HG02798 (cell line): ENCODE data around the gene RITA1.

Experiments used
- ATAC-seq: cut with Tn5 transposase; IDR thresholded peaks from one replicate; pipeline ENCODE4 v1.9.1; 2021; ENCODE audit warnings: mild to moderate bottlenecking; ENCODE audit not compliant: unreplicated experiment, poor library complexity

The RITA1 gene

DNA sequence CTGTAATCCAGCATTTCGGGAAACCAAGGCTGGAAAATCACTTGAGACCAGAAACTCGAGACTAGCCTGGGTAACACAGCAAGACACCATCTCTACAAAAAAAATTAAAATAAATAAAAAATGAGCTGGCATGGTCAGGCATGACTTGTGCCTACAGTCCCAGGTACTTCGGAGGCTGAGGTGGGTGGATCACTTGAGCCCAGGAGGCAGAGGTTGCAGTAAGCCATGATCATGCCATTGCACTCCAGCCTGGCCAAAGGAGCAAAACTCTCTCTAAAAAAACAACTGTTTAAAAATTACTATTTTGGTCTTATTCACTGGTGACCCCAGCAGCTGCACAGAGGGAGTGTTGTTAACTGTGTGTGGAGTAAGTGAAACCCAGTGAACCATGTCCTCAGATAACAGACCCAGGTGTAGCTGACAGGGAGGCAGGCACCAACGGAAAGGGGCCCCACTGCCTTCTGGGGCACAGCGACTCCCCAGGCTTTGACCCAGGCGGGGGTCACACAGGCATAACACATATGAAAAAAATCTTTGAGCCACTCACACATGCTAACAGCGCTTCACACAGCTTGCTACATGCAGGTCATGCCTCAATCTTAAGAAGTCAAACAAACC, 12.3 kb upstream of the RITA1 start:
- peak; percentile 76 for ATAC-seq

DNA sequence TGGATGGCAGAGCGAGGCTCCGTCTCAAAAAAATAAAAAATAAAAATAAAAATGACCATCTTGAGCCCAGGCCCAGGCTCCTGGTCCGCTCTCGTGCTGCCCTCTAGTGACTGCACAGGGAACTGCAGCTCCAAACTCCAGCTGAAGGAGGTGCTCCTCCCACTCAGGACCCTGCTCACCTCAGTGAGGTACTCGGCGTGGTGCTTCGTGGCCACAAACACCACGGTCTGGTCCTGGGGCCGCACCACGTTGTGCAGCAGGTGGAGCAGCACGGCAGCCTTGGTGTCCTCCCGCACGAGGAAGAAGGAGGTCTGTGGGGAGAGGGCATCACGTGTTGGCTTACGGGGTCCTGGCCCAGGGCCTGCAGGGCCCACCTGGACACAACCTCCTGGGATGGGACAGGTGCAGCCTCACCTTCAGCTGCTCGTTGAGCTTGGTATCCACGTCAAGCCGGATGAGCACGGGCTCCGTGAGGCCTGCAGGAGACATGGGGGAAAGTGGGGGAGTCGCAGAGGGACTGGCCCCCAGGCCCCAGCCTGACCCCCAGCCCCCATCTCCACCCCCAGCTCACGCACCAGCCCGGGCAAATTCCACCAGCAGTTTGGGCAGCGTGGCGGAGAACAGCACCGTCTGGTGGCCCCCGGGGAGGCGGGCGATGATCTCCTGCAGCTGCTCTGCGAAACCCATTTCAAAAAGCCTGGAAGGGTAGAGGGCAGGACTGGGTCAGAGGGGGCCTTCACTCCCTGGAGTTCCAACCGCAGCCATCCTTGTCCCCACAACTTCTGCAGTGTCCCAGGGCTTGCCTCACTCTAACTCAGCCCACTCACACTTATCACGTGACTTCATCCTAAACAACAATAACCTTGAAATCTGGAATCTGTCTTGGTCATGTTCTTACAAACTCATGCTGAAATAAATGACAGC, 10.8 kb upstream of the RITA1 start:
- peak; percentile 50 for ATAC-seq

DNA sequence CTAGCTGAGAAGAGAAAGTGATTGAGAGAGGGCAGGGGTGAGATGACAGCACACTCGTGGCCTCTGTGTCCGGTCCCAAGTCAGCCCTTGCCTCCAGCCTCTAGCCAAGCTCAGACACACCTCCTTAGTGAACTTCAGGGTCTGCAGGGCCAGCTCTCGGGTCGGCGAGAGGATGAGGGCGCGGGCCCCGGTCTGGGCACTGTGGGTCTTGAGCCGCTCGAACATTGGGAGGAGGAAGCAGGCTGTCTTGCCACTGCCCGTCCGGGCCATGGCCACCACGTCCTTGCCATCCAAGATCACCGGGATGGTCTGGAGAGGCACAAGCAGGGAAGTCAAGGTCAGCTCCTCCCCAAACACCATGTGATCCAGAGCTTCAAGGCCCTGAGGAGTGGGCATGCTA, 6.5 kb upstream of the RITA1 start:
- no peak for ATAC-seq

DNA sequence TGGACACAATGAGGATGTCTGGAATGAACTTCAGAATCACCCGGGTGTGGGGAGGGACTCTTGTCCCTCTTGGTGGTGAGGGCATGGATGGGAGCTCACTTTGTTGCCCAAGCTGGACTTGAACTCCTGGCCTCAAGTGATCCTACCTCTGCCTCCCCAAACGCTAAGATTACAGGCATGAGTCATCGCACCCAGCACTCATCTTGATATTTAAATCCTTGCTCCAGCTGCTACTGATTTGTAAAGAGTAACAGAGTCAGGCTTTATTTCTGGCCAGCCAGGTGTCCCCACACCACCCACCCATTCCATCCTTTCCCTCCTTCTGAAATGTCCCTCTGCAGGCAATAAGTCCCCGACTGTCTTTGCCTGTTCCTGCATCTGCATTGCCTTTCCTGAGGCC, 5.2 kb upstream of the RITA1 start:
- ATAC-seq, result no peak

DNA sequence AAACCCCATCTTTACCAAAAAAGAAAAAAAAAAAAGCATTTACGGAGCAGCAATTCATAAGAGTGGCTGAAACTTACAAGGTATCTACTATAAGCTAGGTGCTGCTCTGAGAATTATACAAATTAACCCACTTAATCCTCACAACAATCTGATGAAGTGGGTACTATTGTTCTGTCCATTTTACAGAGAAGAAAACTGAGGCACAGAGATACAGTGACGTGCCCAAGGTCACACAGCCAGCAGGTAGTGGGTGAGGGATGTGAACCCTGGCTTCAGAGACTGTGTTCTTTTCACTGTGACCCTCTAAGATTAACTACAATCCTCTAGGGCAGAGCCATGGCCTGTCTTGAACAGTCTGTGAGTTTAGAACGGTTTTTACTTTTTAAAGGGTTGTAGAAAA, 3.5 kb upstream of the RITA1 start:
- no peak for ATAC-seq

DNA sequence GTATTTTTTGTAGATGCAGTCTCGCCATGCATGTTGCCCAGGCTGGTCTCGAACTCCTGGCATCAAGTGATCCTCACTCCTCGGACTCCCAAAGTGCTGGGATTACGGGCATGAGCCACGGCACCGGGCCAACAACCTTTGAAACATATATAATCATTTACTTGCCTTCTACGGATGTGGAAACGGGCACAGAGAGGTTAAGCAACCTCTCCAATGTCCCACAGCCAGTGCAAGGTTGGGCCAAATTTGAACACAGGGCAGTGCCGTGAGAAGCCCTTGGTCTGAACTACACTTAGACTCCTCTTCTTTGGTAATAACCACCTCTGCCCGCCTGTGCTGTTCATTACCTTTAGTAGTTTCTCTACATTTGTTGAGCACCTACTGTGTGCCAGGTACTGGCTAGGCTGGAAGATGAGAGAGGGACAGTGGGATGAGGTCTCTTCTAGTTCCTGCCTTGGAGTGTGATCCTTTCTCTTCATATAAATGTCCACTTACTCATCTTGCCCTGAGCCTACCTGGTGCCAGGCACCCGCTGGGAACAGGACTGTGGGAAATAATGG, 2.4 kb upstream of the RITA1 start:
- no peak for ATAC-seq

DNA sequence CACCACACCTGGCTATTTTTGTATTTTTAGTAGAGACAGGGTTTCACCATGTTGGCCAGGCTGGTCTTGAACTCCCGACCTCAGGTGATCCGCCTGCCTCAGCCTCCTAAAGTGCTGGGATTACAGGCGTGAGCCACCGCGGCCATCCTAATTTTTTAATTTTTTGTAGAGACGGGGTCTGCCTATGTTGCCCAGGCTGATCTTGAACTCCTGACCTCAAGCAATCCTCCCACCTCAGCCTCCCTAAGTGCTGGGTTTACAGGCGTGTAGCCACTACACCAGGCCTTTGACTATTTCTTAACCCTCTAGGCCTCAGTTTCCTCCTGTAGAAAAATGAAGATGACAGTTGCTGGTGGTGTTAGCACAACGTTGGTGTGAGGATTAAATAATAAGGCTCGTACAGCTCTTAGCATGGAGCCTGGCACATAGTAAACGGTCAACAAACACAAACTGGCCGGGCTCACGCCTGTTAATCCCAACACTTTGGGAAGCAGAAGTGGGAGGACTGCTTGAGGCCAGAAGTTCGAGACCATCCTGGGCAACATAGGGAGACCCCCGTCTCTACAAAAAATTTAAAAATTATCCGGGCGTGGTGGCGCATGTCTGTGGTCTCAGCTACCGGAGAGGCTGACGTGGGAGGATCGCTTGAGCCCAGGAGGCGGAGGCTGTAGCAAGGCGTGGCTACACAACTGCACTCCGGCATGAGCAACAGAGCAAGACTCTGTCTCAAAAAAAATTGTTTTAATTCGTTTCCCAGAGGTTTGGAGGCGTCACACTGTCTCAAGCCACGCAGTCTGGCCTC, 1.2 kb upstream of the RITA1 start:
- peak; percentile 55 for ATAC-seq

DNA sequence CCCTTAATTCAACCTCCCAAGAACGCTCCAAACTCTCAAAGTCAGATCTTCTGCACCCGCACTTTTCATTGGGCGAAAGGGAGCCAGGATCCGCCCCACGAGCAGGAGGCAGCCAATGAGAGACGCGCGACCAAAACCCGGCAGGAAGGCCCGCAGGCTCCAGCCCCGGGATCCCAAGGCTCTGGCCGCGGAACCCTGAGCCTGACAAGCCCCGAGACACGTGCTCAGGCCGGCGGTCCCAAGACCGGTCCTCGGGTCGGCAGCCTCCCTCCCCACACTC, 681 bp upstream of the RITA1 start:
- ATAC-seq, result peak; percentile 80

DNA sequence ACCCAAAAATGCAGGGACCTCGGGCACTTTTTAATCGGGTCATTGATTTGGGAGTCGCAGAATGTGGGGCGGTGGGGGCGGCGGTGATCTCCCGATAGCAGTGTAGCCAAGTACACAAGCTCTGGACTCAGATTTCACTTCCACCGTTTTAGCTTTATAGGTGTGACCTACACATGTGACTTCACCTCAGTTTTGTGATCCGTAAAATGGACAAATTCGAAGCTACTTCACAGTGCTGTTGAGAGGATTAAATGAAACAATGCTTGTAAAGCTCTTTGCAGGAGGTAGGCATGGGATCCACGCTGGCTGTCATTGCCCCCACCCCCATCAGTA, 478 bp downstream of the RITA1 start:
- no peak for ATAC-seq

DNA sequence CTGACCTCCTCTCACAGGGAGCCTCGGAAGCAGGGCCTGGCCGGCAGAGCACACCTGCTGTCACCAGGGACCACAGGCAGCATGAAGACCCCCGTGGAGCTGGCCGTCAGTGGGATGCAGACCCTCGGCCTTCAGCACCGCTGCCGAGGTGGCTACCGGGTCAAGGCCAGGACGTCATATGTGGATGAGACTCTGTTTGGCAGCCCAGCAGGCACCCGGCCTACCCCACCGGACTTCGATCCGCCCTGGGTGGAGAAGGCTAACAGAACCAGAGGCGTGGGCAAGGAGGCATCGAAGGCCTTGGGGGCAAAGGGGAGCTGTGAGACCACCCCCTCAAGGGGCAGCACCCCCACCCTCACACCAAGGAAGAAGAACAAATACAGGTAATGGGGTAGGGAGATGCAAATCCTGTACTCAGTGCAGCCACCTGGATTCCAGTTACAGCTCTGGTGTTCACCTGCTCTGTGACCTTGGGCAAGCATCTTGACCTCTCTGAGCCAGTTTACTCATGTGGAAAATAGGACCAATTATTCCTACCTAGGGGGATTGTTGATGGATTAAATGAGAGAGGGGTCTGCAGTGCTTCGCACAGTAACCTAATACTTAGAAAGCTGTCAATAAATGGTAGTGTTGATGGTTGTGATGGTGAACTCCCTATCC, 1.3 kb downstream of the RITA1 start:
- no peak for ATAC-seq

DNA sequence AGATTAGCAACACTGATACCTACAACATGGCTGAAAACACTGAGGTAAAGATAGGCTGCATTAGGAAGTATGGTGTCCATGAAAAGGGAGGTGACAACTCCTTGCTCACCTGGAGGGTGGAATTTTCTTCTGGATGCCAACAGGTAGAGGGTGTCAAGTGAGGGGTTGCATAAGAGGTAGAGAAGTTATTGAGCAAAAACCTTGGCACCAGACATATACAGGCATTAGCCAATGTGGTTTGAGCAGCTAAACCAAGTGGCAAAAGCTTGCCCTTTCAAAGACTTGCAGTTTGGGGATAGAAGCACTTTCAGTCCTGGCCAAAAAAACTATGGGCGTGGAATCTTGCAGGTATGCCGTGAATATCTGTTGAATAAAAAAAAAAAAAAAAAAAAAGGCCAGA, 3.8 kb downstream of the RITA1 start:
- no peak for ATAC-seq

DNA sequence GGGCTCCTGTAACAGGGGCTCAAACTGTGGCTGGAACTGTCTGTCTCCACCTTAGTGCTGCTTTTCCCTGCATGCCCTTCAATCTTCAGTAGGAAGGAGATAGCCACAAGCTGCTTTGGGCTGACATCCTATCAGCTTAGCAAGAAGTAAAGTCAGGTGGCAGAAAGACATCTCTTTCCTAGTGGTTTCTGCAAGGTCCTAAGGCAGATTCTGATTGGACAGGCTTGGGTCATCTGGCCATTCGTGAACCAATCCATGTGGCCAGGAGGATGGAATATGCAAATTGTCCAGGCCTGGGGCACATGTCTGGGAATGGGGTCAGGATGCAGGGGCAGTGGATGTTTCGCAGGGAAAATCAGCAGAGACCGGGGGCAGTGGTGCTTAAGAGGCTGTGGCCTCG, 5.2 kb downstream of the RITA1 start:
- no peak for ATAC-seq

DNA sequence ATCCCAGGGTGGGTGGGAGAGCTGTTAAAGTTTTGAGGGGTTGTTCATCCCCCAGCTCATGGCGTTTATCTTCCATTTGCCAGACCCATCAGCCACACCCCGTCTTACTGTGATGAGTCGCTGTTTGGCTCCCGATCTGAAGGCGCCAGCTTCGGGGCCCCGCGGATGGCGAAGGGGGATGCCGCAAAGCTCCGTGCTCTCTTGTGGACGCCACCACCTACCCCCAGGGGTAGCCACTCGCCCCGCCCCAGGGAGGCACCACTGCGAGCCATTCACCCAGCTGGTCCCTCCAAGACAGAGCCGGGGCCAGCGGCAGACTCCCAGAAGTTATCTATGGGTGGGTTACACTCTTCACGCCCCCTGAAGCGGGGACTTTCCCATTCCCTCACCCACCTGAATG, 5.7 kb downstream of the RITA1 start:
- no peak for ATAC-seq

DNA sequence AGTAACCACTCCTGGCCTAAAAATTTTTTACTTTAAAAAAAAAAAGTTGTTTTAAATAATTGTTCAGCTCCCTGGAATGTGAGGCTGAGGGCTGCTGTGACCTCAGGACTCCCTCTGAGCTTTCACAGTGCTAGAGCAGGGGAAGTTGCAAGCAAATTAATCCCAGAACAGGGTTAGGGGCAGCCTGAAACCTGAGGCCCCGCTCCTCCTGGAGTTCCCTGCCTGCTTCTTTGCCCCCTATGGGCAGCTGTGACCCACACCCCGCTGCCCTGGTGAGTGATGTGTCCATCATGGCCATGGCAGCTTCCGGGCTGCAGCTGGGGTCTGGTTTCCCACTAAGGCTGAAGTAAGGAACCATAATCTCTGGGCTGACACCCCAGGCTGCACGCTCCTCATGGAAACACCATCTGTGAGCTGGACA, 9.5 kb downstream of the RITA1 start:
- no peak for ATAC-seq

DNA sequence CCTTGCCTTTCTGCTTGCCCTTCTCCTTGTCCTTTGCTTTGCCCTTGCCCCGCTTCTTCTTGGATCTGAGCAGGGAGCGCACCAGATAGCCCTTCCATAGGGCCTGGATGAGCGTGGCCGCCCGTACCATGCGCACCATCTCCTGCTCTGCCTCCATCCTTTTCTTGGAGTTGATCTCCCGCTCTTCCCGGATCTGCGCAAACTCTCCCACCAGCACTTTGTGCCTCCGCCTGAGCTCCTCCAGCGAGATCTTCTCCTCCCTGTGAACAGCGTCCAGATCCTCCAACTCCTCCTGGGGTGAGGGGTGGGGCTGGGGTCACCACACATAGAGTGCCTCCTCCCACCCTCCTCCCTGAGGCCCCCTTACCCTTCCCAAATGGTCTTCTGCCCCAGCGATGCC, 10.1 kb downstream of the RITA1 start:
- ATAC-seq, result no peak

DNA sequence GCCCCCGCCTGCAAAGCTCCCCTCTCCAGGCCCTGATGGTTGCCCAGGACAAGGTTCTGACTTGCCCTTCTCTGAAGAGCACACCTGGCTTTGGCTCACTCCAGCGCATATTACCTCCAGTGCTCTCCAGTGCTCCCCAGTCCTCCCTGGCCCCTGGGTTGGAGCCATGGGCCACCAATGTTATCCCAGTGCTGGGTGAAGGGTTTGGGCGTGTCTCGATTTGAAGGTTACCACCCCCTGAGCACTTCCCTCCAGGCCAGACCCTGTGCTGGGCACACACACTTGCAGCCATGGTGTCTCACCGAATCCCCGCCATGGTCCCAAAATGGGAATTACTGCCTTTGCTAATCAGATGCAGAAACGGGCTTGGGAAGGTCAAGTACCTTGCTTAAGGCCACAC, 11.1 kb downstream of the RITA1 start:
- ATAC-seq, result no peak

DNA sequence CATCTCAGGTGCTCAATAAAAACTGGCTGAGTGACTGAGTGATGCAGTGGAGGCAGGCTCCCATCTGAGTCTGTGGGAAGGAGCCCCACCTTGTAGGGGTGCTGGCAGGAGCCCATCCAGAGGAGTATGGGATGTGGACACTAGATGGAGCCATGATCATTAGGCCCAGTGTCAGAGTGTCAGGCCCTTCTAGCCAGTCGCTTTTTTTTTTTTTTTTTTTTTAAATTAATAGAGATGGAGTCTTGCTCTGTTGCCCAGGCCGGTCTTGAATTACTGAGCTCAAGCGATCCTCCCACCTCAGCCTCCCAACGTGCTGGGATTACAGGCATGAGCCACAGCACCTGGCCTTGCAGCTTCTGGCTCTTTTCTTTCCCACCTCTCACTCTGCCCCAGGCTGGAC, 11.5 kb downstream of the RITA1 start:
- ATAC-seq, result no peak

DNA sequence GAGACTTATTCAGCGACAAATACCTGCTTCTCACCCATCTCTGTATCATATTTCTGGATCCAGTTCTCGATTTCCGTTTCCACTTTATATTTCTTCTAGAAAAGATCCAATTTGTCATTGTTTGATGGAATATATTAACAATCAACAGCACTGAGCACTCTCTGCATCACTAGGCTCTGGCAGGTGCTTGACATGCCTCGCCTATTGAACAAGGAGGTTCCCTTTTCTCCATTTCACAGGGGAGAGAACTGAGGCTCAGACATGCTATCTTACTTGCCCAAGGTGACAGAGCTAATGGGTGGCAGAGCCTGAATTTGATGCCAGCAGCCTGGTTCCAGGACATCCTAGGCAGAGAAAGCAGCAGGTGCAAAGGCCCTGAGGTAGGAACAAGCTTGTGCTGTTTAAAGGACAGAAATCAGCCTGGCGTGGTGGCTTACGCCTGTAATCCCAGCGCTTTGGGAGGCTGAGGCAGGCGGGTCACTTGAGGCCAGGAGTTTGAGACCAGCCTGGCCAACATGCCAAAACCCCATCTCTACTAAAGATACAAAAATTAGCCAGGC, 12.1 kb downstream of the RITA1 start:
- ATAC-seq, result no peak

DNA sequence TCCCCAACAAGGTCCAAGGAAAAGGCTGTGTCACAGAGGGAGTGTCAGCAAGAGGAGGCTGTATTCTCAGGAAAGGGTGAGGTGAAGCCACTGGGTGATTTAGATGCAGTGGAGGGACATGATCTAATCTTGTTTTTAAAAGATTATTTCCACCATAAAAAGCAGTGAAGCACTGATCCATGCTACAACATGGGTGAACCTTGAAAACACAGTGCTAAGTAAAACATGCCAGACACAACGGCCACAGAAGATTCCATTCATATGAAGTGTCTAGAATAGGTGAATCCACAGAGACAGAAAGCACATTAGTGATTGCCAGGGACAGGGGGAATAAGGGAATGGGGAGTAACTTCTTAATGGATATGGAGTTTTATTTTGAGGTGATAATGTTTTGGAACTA, 12.8 kb downstream of the RITA1 start:
- ATAC-seq, result no peak

DNA sequence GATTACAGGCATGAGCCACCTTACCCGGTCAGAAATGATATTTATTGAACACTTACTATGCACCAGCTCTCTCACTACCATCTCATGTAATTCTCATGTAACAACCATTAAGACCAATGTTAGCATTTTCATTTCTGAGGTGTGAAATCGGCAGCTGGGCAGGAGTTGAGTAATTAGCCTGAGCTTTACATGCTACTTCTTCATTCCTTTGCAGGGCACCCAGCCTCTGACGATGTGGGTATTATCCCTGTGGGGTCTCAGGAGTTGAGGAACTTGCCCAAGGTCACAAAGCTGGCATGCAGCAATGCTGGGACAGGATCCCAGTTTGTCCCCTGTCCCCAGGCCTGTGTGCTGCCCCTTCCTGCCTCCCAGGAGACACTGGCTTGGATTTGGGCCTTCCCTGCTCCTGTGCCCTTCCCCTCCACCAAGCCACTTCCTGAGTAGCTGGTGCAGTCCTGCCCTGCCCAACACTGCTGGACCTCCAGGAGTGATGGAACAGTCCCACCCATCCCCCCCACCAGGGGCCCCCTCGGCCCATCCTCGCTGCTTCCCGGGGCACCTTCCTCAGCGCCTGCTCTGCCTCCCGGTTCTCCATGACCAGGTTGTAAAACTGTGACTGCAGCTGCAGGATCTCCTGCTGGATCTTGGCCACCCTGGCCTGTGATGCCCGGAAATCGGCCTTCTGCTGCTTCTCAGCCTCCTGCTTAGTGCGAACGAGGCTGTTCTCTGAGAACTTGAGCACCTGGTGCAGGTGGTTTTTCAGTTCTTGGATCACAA, 14.7 kb downstream of the RITA1 start:
- ATAC-seq, result no peak
